HG03045 (cell line): ENCODE results near the gene SLC15A4.
A peak's percentile ranks its signal among the peaks of the same experiment; 100 is the strongest.
"Not testable (repeated sequence)": the region's sequence is repeated elsewhere in the genome, so short reads cannot be mapped to it uniquely, and the experiment has no call there.

Source experiments
- ATAC-seq: cut with Tn5 transposase; IDR thresholded peaks from one replicate; pipeline ENCODE4 v1.9.1; 2021; ENCODE audit warnings: mild to moderate bottlenecking, moderate library complexity; ENCODE audit not compliant: unreplicated experiment

SLC15A4 gene

DNA sequence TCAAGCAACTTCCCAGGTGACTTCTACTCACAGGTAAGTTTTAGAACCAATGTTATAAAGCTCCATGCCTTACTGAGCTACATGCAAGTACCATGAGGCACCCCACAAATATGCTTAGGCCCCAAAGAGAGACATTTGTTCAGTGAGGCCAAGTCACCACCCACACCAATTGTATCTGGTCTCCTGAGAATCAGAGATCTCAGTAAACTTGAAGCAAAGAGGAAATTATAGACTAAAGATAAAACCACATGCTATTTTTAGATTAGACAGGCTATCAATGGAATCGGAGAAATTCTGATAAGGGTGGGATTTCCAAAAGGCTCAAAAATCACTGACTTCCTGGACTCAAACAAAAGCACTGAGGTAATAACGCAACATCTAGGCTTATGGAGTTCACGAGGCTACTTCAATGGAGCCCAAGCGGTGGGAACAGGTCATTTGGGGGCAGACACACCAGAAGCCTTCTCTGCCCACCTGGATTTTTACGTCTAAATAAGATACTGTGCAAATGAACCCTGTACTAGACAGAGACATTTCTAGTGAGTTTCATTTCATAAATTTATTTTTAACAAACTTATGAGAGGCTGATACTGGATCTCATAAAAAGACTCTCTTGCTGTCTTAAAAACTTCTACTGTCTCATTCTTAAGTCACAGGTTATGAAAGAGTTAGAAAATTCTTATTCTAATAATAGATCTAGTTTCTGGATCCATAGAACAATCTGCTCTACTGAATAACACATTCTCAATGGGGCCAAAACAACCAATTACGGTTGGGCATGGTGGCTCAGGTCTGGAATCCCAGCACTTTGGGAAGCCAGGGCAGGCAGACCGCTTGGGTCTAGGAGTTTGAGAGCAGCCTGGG lies 7.7 kb downstream of the SLC15A4 start:
- ATAC-seq: no peak

DNA sequence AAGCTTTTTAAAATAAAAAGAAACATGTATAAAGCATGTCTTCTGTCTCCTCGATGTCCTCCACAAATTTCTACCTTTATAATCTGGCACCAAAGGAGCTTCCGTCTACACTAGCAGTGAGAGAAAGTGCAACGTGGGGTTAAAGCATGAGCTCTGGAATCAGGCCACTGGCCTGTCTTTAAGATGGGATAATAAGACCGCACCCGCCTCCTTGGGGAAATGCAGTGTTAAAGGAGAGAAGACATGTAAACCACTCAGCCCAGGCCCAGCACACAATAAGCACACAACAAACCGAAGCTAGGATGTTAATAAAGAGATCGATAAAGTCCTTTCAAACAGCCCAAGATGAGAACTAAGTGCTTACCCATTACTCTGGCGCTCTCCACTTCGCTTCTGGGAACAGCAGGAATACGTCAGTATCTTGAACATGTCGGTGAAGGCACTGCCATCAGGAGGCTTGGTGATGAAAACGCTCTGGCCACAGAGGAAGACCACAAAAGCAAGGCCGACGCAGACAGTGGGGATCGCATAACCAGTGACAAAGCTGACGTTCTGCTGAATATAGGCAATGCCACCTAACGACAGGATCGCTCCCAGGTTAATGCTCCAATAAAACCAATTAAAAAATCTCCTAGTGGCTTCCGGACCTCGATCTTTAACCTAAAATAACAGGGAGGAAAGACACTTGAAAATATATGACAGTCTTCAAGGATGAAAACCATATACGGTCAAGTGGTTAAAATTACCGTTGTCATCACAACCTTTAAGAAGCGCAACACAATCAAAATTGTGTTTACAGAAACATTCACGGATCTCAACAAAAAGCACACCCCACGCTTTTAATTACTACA lies 9.1 kb downstream of the SLC15A4 start:
- ATAC-seq: no peak

DNA sequence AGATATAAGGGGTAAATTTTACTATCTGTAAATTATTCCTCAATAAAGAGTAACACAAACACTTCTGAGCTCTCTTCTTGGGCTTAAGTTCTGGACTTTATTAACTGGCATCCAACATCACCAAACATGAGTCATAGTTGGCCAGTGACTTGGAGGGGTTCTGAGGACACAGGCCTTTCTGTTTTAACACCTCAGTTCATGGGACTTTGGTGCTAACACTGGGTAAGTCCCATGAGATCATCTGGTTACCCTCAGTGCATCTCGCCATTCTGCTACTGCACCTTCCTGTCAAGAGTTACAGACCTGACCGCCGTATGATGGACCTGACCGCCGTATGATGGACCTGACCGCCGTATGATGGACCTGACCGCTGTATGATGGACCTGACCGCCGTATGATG lies 9.9 kb downstream of the SLC15A4 start:
- ATAC-seq: peak; percentile 24

GRCh38 chr12:128813392-128813791 lies 10.4 kb downstream of the SLC15A4 start:
- no peak for ATAC-seq

- no peak for ATAC-seq
Measured at GRCh38 chr12:128811806-128812205, 12.0 kb downstream of the SLC15A4 start.

DNA sequence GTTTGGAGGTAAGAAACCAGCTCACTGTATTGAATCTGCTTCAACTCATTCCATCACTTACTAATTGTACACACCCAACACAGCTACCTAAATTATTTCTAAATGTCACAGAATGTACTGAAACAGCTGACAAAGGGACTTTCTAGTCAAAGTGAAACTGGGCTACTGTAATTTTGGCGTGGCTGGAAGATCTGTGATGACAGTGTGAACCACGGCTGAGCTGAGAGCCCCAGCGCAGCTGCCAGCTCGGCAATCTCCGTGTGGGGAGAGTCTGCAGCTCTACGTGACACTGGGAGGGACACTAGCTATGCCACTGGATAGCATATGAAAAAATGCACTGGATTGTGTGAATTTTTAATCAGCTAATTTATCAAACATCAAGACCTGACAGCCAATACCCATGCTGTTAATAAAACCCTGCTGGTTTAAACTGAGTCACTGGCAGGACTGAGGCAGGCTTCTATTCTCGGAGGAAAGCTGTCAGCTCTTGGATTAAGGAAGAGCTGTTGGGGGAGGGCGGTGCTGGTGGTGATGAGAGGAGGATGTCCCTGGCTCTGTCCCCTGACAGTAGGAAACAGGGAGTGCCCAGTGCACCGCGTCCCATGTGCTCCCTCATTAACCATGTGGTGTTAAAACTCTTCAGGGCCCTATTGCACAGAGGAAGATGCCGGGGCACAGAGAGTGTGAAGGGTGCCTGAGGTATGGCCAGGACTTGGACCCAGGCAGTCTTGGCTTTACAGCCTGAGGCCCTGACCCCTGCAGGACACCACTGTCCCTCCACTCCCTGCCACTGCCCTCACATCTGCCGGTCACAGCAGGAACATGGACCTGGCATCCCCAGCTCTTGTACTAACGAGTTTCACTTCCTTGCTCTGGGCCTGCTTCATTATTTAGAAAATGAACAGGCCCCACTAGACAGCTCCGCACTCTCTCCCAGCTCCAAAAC lies 13.3 kb downstream of the SLC15A4 start:
- peak; percentile 79 for ATAC-seq

- ATAC-seq: no peak
Measured at GRCh38 chr12:128808651-128809050, 15.1 kb downstream of the SLC15A4 start.

DNA sequence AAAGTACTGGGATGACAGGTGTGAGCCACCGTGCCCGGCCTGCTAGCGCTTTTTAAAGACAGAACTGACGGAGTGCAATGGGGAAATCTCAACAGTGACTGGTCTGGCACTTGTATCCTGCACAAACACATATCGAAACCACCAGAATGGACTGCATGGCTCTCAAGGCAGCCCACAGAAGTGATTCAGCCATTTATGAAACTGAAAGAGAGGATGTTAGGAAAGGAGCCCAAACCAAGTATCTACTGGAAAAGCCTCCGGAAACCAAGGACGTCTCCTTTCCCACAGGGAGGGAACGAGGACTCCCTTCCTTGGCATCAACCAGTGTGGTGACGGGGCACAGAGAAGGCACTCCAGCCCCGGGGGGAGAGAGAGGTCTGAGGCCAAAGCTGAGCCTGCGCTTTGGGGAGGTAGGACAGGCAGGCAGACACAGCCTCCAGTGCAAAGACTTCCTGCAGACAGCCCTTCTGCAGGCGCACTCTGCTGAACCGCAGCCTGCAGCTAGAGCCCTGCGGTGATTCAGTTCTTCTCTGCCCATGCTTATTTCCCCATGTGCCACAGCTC lies 16.5 kb downstream of the SLC15A4 start:
- ATAC-seq: no peak

DNA sequence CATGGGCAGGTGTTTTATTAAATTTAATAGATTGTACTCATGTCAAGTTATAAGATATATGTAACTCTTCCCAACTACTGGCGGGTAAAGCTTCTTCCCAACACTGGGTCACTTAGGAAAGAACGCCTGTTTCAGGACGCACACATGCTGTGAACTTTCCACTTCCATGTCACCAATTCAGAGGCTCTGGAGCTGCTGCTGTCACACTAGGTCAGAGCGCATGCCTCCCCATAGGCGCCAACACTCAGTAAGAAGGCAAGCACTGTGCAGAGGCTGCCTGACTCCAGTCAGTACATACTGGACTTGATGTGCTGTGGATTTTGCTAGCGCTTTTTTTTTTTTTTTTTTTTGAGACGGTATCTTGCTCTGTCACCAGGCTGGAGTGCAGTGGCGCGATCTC lies 17.2 kb downstream of the SLC15A4 start:
- no peak for ATAC-seq

DNA sequence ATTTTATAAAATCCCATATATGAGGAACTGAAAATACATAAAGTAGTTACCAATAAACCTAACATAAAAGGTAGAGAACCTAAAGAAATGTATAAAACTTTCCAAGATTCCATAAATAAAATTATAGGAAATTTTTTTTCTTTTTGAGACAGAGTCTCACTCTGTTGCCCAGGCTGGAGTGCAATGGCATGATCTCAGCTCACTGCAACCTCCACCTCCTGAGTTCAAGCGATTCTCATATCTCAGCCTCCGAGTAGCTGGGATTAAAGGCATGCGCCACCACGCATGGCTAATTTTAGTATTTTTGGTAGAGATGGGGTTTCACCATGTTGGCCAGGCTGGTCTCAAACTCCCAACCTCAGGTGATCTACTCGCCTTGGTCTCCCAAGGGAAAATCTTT lies 18.4 kb downstream of the SLC15A4 start:
- not testable (repeated sequence) for ATAC-seq

DNA sequence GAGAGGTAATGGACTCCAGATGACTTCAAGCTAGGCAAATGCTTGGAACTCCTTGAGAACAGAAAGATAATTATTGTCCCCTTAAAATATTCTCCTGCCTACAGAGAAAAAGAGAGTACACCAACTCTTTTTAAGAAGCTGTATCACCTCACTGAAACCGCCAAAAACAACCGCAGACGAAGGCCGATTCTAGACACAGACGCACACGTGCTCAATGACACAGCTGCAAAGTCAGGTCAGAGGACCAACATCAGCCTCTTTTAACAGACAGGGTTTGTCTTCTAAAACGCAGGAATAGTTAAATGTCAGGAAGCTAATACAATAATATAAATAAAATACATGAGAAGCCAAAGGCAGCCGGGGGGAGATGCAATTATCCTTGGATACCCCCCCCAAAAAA lies 19.0 kb downstream of the SLC15A4 start:
- ATAC-seq: no peak

- no peak for ATAC-seq
Measured at GRCh38 chr12:128803788-128804187, 20.0 kb downstream of the SLC15A4 start.

GRCh38 chr12:128802756-128803155 lies 21.0 kb downstream of the SLC15A4 start:
- ATAC-seq: no peak

DNA sequence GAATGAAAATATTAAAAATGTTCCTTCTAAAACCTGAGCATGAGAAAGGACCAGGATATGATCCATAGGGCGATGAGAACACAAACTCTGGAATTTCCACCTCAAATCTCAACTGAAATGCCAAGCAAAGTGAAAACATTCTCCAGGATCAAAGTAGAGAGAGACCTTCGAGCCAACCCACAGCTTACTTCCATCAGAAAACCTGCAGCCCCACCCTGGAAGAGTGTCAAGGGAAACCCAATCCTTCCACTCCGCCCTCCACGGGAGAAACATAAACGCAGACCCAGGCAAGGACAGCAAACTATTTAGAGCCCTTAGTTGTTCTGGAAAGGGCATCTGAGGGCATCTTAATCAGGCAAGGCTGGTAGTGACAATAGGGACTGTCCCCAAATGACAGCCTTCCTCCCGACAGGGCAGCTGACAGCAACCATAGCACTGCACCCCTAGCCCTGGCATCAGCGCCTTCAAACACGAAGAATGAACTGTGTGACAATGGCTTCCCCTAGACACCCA lies 21.8 kb downstream of the SLC15A4 start:
- ATAC-seq: no peak

DNA sequence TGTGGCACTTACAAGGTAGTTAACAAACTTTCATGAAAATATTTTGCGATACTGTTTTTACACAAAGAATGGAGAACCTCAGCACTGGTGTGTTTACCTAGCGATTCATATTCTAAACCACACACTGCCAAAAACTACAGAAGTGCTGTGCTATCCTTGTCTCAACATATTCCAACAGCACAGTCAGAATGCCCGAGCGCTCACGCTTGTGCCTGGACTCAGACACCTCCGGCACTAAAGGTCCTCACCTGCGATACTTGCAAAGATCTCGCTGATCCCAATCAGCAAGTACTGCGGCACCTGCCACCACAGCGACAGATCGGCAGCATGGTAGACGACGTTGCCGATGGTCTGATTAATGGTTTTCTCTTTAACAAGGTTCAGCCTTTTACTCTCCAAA lies 23.2 kb downstream of the SLC15A4 start:
- ATAC-seq: no peak

- no peak for ATAC-seq
Measured at GRCh38 chr12:128798571-128799341, 25.0 kb downstream of the SLC15A4 start.

DNA sequence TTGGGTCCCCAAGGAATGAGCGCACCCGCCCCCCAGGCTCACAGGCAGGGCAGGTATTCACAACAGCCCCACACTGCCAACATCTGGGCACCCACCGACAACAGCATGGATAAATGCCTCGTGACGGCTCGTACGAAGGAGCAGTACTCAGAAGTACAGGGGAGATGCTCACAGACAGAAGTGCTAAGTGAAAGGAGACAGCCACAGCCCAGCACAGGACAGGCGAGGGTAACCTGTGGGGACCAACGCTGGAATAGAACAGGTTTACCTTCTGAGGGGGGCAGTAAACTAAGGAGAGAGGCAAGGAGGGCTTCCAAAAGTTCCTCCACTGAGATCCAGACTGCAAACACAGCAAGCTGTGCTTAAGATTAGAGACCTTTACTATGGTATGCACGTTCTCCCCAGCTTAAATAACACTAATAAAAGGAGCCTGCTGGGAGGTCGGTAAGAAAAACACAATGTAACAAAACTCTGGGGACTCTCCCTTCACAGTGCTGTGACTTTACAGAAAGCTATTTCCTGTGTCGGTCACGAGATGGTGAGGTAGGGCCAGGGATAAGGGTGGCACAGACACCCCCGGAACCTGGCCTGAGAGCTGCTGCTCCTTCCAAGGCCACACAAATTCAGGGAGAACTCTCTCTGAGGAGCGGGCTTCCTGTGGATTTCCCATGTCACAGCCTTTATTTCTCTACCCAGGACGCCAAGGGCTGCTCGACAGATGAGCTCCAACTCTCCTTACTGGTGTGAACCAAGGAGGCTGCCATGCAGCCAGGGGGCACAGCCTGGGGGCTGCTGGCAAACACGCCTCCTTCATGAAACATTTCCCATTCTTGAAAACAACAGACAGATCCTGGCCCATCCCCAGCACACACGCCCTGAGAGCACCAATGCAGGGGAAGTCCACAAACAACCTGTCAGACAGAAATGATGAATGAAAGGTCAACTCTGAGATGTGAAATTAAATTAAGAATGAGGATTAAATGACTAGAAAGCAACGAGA lies 26.3 kb downstream of the SLC15A4 start:
- no peak for ATAC-seq

DNA sequence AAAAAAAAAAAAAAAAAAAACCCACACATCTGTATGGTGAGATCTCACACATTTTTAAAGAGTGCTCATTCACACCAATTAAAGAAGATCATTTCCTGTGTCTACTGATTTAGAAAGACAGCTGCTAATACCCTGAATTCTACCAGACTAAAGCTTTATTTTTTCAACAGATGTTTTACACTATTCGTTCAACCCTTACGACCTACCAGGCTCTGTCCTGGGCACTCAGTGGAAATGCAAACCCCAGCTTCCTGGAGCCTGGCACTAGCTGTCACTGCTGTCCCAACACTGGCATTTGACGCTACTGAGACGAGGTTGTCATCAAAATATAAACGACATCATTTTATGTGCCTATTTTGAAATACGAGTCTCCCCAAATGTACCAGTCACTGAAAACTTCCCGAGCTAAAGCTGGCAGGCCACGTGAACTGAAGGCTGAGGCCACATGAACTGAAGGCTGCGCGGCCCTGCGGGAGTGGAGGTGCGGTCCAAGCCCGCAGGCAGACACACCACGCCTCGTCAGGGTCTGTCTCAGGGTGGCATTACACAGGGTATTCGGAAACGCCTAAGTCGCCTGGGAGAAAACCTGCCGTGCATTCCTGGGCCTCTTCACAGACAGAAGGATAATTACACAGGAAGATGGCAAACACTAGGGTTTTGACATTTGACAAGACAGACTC lies 27.2 kb downstream of the SLC15A4 start:
- ATAC-seq: no peak
